Colonic mucosa (tissue), 4 donors: Measurements from ENCODE around the gene RTN4R. TPM values are rescaled to one million over a fixed set of nuclear protein-coding genes. Genes with fewer than 3 reads are reported as not detected.

ENCODE experiments used
- DNase-seq: peaks from one replicate; pipeline ENCODE4 v3.0.0-alpha.2; 2020
- H3K27ac ChIP-seq: fragments of 200-600 bp; one replicate; pipeline ENCODE4 v1.8.0; 2021
- H3K27me3 ChIP-seq: fragments of 200-600 bp; one replicate; pipeline ENCODE4 v1.8.0; 2021
- H3K36me3 ChIP-seq: fragments of 200-600 bp; one replicate; pipeline ENCODE4 v1.8.0; 2021
- H3K4me1 ChIP-seq: fragments of 200-600 bp; one replicate; pipeline ENCODE4 v1.8.0; 2021; ENCODE audit warnings: mild to moderate bottlenecking
- H3K4me3 ChIP-seq: fragments of 200-600 bp; one replicate; pipeline ENCODE4 v1.8.0; 2021
- H3K9ac ChIP-seq, 2 donors: one replicate each; pipeline ENCODE4 v1.7.0; 2013; ENCODE audit warnings: control low read depth in 2 of 2, low read depth in 2 of 2, low read length in 2 of 2
- H3K9me3 ChIP-seq: fragments of 200-600 bp; one replicate; pipeline ENCODE4 v1.8.0; 2021
- CTCF ChIP-seq: fragments of 200-600 bp; IDR thresholded peaks from one replicate; pipeline ENCODE4 v1.8.0; 2022; ENCODE audit warnings: antibody characterized with exemption, mild to moderate bottlenecking
- intact Hi-C: fragments of 100-400 bp; cut with DNase I; formaldehyde crosslinking; loops from one replicate; pipeline ENCODE4 v1.14.1; 2022
- total RNA-seq, 2 donors: library from RNA; stranded (reverse); fragmentation: NEBNext Ultra II Directional in 1 of 2; extraction: Animal tissue kit (Norgen Biotek cat#: 25700) in 1 of 2; gene quantifications; one replicate each; pipeline ENCODE4 v1.2.1, GENCODE V29; 2021
- donor health status: healthy.
- donor health status: DM: no; HTN: no; CAD: no.
- donor health status: DM: no; HTN: no; CAD: no.

Gene RTN4R
- total RNA-seq, 2 donors from 2014 or later: 6.1 to 8.5 TPM

DNA sequence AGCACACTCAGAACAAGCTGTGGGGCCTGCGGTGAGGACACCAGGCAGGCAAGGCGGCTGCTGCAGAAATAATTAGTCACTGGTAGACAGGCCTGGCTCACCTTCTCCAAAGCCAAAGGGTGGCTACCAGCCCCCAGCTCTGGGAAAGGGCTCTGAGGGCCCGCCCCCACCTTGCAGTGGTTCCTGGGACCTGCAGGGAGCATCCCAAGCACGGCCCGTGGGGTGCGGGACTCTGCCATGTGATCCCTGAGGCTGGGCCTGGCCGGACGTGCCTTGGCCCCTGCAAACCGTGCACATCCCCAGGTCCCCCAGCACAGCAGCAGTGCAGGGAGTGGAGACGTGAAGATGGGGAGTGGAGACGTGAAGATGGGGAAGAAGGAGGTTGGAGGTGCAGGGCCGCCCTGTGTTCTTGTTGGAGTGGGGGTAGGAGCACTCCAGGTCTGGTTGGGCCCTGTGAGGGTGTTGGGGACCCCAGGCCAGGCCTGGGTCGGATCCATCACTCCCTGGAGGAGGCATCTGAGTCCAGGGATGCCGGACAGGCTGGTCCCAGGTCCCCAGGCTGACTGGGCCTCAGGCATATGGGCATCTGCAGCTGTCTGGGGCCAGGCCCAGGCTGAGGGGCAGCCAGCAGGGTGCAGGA is 41.9 kb downstream of the RTN4R start:
- Histone ChIP-seq H3K4me3 (no peak overlapping the region), H3K27ac (no peak overlapping the region), H3K4me1 (no peaks in the 10 kb centered on the region), H3K9me3 (no peaks in the 10 kb centered on the region), H3K27me3 (no peaks in the 10 kb centered on the region), H3K36me3 (no peaks in the 10 kb centered on the region), H3K9ac (no peak overlapping the region)
- intact Hi-C loops: no loop called here
- DNase-seq: no peak
- no peak for TF ChIP-seq CTCF

- TF ChIP-seq CTCF: no peak
- H3K27ac ChIP-seq: no peak overlapping the region
- intact Hi-C loops: no loop called here
- H3K9ac ChIP-seq: no peak overlapping the region
- no peak for DNase-seq
- H3K36me3 ChIP-seq: no peaks in the 10 kb centered on the region
- no peak overlapping the region for H3K4me3 ChIP-seq
- no peaks in the 10 kb centered on the region for H3K27me3 ChIP-seq
- no peaks in the 10 kb centered on the region for H3K9me3 ChIP-seq
- H3K4me1 ChIP-seq: no peaks in the 10 kb centered on the region
Observed at GRCh38 chr22:20225693-20225966, 42.5 kb downstream of the RTN4R start.

- no peak for DNase-seq
- Histone ChIP-seq H3K27me3 (no peaks in the 10 kb centered on the region), H3K36me3 (no peaks in the 10 kb centered on the region), H3K4me3 (no peak overlapping the region), H3K27ac (no peak overlapping the region), H3K9me3 (no peaks in the 10 kb centered on the region), H3K4me1 (no peaks in the 10 kb centered on the region), H3K9ac (no peak overlapping the region)
- no peak for TF ChIP-seq CTCF
- intact Hi-C loops: no loop called here
Observed at GRCh38 chr22:20224917-20225692, 43.0 kb downstream of the RTN4R start.

DNA sequence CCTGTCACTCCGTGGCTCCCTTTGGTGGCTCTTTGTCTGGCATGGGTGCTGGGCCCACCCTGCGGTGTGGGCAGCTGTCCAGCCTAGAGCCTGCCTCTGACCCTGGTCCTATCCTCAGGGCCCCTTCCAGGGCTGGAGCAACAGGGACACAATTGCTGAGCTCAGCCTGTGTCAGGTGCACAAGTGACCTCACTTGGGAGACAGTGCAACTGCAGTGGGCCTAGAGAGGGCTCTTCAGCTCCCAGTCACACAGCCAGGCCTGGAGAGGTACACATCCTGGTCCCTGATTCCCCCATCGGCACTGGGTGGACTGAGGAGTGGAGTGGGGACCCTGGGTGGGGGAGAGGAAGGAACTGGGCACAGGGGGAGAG is 43.9 kb downstream of the RTN4R start:
- Histone ChIP-seq H3K4me1 (no peaks in the 10 kb centered on the region), H3K9ac (no peak overlapping the region), H3K9me3 (no peaks in the 10 kb centered on the region), H3K27me3 (no peaks in the 10 kb centered on the region), H3K27ac (no peak overlapping the region), H3K36me3 (no peaks in the 10 kb centered on the region), H3K4me3 (no peak overlapping the region)
- no peak for DNase-seq
- intact Hi-C loops: no loop called here
- TF ChIP-seq CTCF: no peak

GRCh38 chr22:20223421-20224255 is 44.5 kb downstream of the RTN4R start:
- H3K27me3 ChIP-seq: no peaks in the 10 kb centered on the region
- H3K4me3 ChIP-seq: no peak overlapping the region
- no peaks in the 10 kb centered on the region for H3K4me1 ChIP-seq
- intact Hi-C loops: no loop called here
- no peak for DNase-seq
- no peak overlapping the region for H3K9ac ChIP-seq
- H3K9me3 ChIP-seq: no peaks in the 10 kb centered on the region
- H3K27ac ChIP-seq: no peak overlapping the region
- H3K36me3 ChIP-seq: no peaks in the 10 kb centered on the region
- TF ChIP-seq CTCF: no peak
